Progenitor cell of endocrine pancreas (in vitro differentiated cells): ENCODE measurements around the gene MGRN1. TPM values are rescaled to one million over a fixed set of nuclear protein-coding genes. Genes with fewer than 3 reads are reported as not detected.

Experiments
- DNase-seq: peaks from one replicate; pipeline ENCODE4 v3.0.0; 2021; ENCODE audit warnings: low spot score; ENCODE audit not compliant: unreplicated experiment
- H3K27ac Mint-ChIP-seq: 2 replicates; pipeline ENCODE4 v1.8.0; 2021; ENCODE audit warnings: mild to moderate bottlenecking, moderate library complexity, mixed read lengths
- H3K27me3 Mint-ChIP-seq: 2 replicates; pipeline ENCODE4 v1.8.0; 2021; ENCODE audit warnings: mixed read lengths
- H3K36me3 Mint-ChIP-seq: 2 replicates; pipeline ENCODE4 v1.8.0; 2022; ENCODE audit warnings: mixed read lengths; ENCODE audit not compliant: insufficient read depth
- H3K4me1 Mint-ChIP-seq: 2 replicates; pipeline ENCODE4 v1.8.0; 2021; ENCODE audit warnings: low read depth, mixed read lengths
- H3K4me3 Mint-ChIP-seq: 2 replicates; pipeline ENCODE4 v1.8.0; 2021; ENCODE audit warnings: low read depth, mild to moderate bottlenecking, moderate library complexity, mixed read lengths
- H3K9me3 Mint-ChIP-seq: 2 replicates; pipeline ENCODE4 v1.8.0; 2021; ENCODE audit warnings: low read depth, mixed read lengths
- CTCF ChIP-seq: fragments of 200-600 bp; sonication (generic); IDR thresholded peaks from one replicate; pipeline ENCODE4 v1.5.0; 2021; ENCODE audit warnings: antibody characterized with exemption, mild to moderate bottlenecking; ENCODE audit not compliant: unreplicated experiment
- total RNA-seq: library from RNA; stranded (reverse); gene quantifications from 2 replicates; pipeline ENCODE4 v1.2.1, GENCODE V29; 2021

The MGRN1 gene
- total RNA-seq, 1 donor from 2014 or later: 104 TPM

- no peak overlapping the region for H3K27ac Mint-ChIP-seq
- no peak for TF ChIP-seq CTCF
- no peaks in the 10 kb centered on the region for H3K4me1 Mint-ChIP-seq
- peaks cover 7% of the 10 kb centered on the region for H3K27me3 Mint-ChIP-seq
- DNase-seq: no peak
- H3K9me3 Mint-ChIP-seq: no peaks in the 10 kb centered on the region
- no peak overlapping the region for H3K4me3 Mint-ChIP-seq
- no peaks in the 10 kb centered on the region for H3K36me3 Mint-ChIP-seq
Measured at GRCh38 chr16:4583906-4584305, 40.7 kb upstream of the MGRN1 start.

GRCh38 chr16:4586291-4586690 is 38.3 kb upstream of the MGRN1 start:
- H3K9me3 Mint-ChIP-seq: no peaks in the 10 kb centered on the region
- H3K27me3 Mint-ChIP-seq: peaks cover 8% of the 10 kb centered on the region
- no peaks in the 10 kb centered on the region for H3K36me3 Mint-ChIP-seq
- no peak for DNase-seq
- no peaks in the 10 kb centered on the region for H3K4me1 Mint-ChIP-seq
- no peak for TF ChIP-seq CTCF
- H3K4me3 Mint-ChIP-seq: no peak overlapping the region
- H3K27ac Mint-ChIP-seq: no peak overlapping the region

GRCh38 chr16:4588386-4588785 is 36.2 kb upstream of the MGRN1 start:
- Mint-ChIP-seq H3K9me3 (no peaks in the 10 kb centered on the region), H3K4me3 (no peak overlapping the region), H3K27me3 (peaks cover 15% of the 10 kb centered on the region), H3K27ac (no peak overlapping the region), H3K36me3 (no peaks in the 10 kb centered on the region), H3K4me1 (no peaks in the 10 kb centered on the region)
- no peak for TF ChIP-seq CTCF
- no peak for DNase-seq

GRCh38 chr16:4588961-4589360 is 35.7 kb upstream of the MGRN1 start:
- DNase-seq: no peak
- Mint-ChIP-seq H3K27ac (no peak overlapping the region), H3K4me3 (no peak overlapping the region), H3K9me3 (no peaks in the 10 kb centered on the region), H3K36me3 (no peaks in the 10 kb centered on the region), H3K4me1 (no peaks in the 10 kb centered on the region), H3K27me3 (peaks cover 15% of the 10 kb centered on the region)
- TF ChIP-seq CTCF: no peak

- H3K27ac Mint-ChIP-seq: no peak overlapping the region
- H3K9me3 Mint-ChIP-seq: no peaks in the 10 kb centered on the region
- no peaks in the 10 kb centered on the region for H3K4me1 Mint-ChIP-seq
- no peak overlapping the region for H3K4me3 Mint-ChIP-seq
- no peaks in the 10 kb centered on the region for H3K36me3 Mint-ChIP-seq
- peaks cover 10% of the 10 kb centered on the region for H3K27me3 Mint-ChIP-seq
- TF ChIP-seq CTCF: no peak
- DNase-seq: no peak
Measured at GRCh38 chr16:4591191-4591590, 33.4 kb upstream of the MGRN1 start.
